Liver (tissue), 9 donors: ENCODE measurements around the gene OTOP3. TPM values are rescaled to one million over a fixed set of nuclear protein-coding genes. Genes with fewer than 3 reads are reported as not detected.

Experiments
- DNase-seq: peaks from one replicate; pipeline ENCODE4 v3.0.0-alpha.2; 2017; ENCODE audit warnings: low spot score
- H3K27ac ChIP-seq, 2 donors: one replicate each; pipeline ENCODE4 v1.7.0; 2013; ENCODE audit warnings: inconsistent platforms in 2 of 2, low read length in 2 of 2, control low read depth in 1 of 2, low read depth in 1 of 2, mild to moderate bottlenecking in 1 of 2
- H3K27me3 ChIP-seq, 4 donors: one replicate each; pipeline versions ENCODE4 v1.6.1 to v1.7.0; 2013; ENCODE audit warnings: low read length in 3 of 4, inconsistent platforms in 1 of 4, mild to moderate bottlenecking in 1 of 4, moderate library complexity in 1 of 4; ENCODE audit not compliant: control insufficient read depth in 4 of 4, insufficient read depth in 4 of 4
- H3K36me3 ChIP-seq, 4 donors: one replicate each; pipeline versions ENCODE4 v1.6.1 to v1.7.0; 2013; ENCODE audit warnings: low read length in 3 of 4, mild to moderate bottlenecking in 3 of 4, low read depth in 1 of 4, moderate library complexity in 1 of 4; ENCODE audit not compliant: control insufficient read depth in 4 of 4, insufficient read depth in 3 of 4
- H3K4me1 ChIP-seq, 4 donors: one replicate each; pipeline versions ENCODE4 v1.6.1 to v1.7.0; 2013; ENCODE audit warnings: low read length in 3 of 4, mild to moderate bottlenecking in 3 of 4, moderate library complexity in 1 of 4; ENCODE audit not compliant: control insufficient read depth in 4 of 4, insufficient read depth in 4 of 4
- H3K4me3 ChIP-seq, 3 donors: one replicate each; pipeline versions ENCODE4 v1.6.1 to v1.7.0; 2013; ENCODE audit warnings: low read length in 3 of 3, control low read depth in 1 of 3, low read depth in 1 of 3, mild to moderate bottlenecking in 1 of 3
- H3K9ac ChIP-seq, 2 donors: one replicate each; pipeline ENCODE4 v1.7.0; 2013; ENCODE audit warnings: low read length in 2 of 2, mild to moderate bottlenecking in 2 of 2, moderate library complexity in 2 of 2, control low read depth in 1 of 2, low read depth in 1 of 2
- H3K9me3 ChIP-seq, 4 donors: one replicate each; pipeline versions ENCODE4 v1.6.1 to v1.7.0; 2013; ENCODE audit warnings: low read length in 3 of 4; ENCODE audit not compliant: control insufficient read depth in 4 of 4
- ATF3 ChIP-seq: IDR thresholded peaks from 2 replicates; pipeline ENCODE4 v1.6.1; 2016; ENCODE audit warnings: antibody characterized with exemption
- CTCF ChIP-seq: fragments of 150-350 bp; IDR thresholded peaks from 2 replicates; pipeline ENCODE4 v1.5.1; 2017; ENCODE audit warnings: improper control_type of control experiment, low read depth, low read length; ENCODE audit not compliant: missing input control
- FOXA2 ChIP-seq: IDR thresholded peaks from 2 replicates; pipeline ENCODE4 v1.6.1; 2016; ENCODE audit warnings: antibody characterized with exemption
- GABPA ChIP-seq, 2 donors: IDR thresholded peaks in 1 of 2; conservative IDR thresholded peaks in 1 of 2; 2 replicates each; pipeline ENCODE4 v1.6.1; 2016; ENCODE audit warnings: antibody characterized with exemption in 2 of 2, mild to moderate bottlenecking in 1 of 2, moderate library complexity in 1 of 2
- HNF4G ChIP-seq: IDR thresholded peaks from 2 replicates; pipeline ENCODE4 v1.6.1; 2016; ENCODE audit warnings: antibody characterized with exemption
- JUND ChIP-seq, 2 donors: IDR thresholded peaks; 2 replicates each; pipeline ENCODE4 v1.6.1; 2016; ENCODE audit warnings: antibody characterized with exemption in 2 of 2
- MAX ChIP-seq: IDR thresholded peaks from 2 replicates; pipeline ENCODE4 v1.6.1; 2016; ENCODE audit warnings: antibody characterized with exemption
- NR2F2 ChIP-seq: IDR thresholded peaks from 2 replicates; pipeline ENCODE4 v1.6.1; 2016; ENCODE audit warnings: antibody characterized with exemption
- RAD21 ChIP-seq, 2 donors: IDR thresholded peaks; 2 replicates each; pipeline ENCODE4 v1.6.1; 2016; ENCODE audit warnings: antibody characterized with exemption in 2 of 2, mild to moderate bottlenecking in 2 of 2
- REST ChIP-seq: IDR thresholded peaks from 2 replicates; pipeline ENCODE4 v1.6.1; 2016; ENCODE audit warnings: antibody characterized with exemption, mild to moderate bottlenecking
- RXRA ChIP-seq, 2 donors: IDR thresholded peaks; 2 replicates each; pipeline ENCODE4 v1.6.1; 2017 to 2018; ENCODE audit warnings: antibody characterized with exemption in 2 of 2, mild to moderate bottlenecking in 1 of 2
- SP1 ChIP-seq: IDR thresholded peaks from 2 replicates; pipeline ENCODE4 v1.6.1; 2018; ENCODE audit warnings: antibody characterized with exemption, mild to moderate bottlenecking
- TAF1 ChIP-seq: conservative IDR thresholded peaks from 2 replicates; pipeline ENCODE4 v1.6.1; 2016; ENCODE audit warnings: antibody characterized with exemption, mild to moderate bottlenecking
- YY1 ChIP-seq: IDR thresholded peaks from 2 replicates; pipeline ENCODE4 v1.6.1; 2016; ENCODE audit warnings: antibody characterized with exemption, mild to moderate bottlenecking
- ZBTB33 ChIP-seq: IDR thresholded peaks from 2 replicates; pipeline ENCODE4 v1.6.1; 2016; ENCODE audit warnings: antibody characterized with exemption
- WGBS: extraction: QIAGEN DNeasy Blood & Tissue Kit; methylation state at CpG from one replicate; pipeline ENCODE4 v1.1.7; 2013; 5-methylcytosine and 5-hydroxymethylcytosine counted together
- polyA plus RNA-seq, 2 donors: library from polyadenylated mRNA; stranded (reverse) in 1 of 2; unstranded in 1 of 2; fragments of 200-250 nt in 1 of 2; fragments of >200 nt in 1 of 2; fragmentation: Nextera tagmentation in 1 of 2; extraction: Ambion mirVana in 1 of 2; gene quantifications; one replicate each; pipeline versions ENCODE4 v1.2.1 to v1.2.3, GENCODE V29; 2013 to 2015
- total RNA-seq, 2 donors: library from RNA; depleted of rRNA; stranded (reverse); fragments of >200 nt; gene quantifications; one replicate each; pipeline ENCODE4 v1.2.3, GENCODE V29; 2014
- donor health status: healthy.
- donor health status: healthy.
- donor health status: healthy.
- donor health status: healthy.
- donor health status: healthy.

The OTOP3 gene
- total and polyA plus RNA-seq, 4 donors, result not detected

GRCh38 chr17:74947041-74947754 lies 11.5 kb downstream of the OTOP3 start:
- Histone ChIP-seq H3K27me3 (peaks cover 0 to 2% (median 0%) of the 10 kb centered on the region in 4 donors), H3K27ac (no peak overlapping the region), H3K36me3 (no peaks in the 10 kb centered on the region), H3K9ac (no peak overlapping the region), H3K4me1 (no peaks in the 10 kb centered on the region), H3K9me3 (no peaks in the 10 kb centered on the region), H3K4me3 (no peak overlapping the region)
- 94% methylated on average over 17 of the region's 17 CpGs for WGBS
- TF ChIP-seq TAF1 (no peak), GABPA (IDR thresholded peaks at IDR 0.05 in 1 of 2, conservative IDR thresholded peaks at IDR 0.05 in 1 of 2) (no peak), NR2F2 (no peak), MAX (no peak)
- DNase-seq, result no peak

- no peaks in the 10 kb centered on the region for H3K4me1 ChIP-seq
- TF ChIP-seq SP1 (no peak), JUND (IDR thresholded peaks at IDR 0.05) (no peak), REST (no peak)
- 69% methylated on average over 12 of the region's 12 CpGs for WGBS
- H3K9me3 ChIP-seq, result no peaks in the 10 kb centered on the region
- no peak overlapping the region for H3K9ac ChIP-seq
- H3K4me3 ChIP-seq, result no peak overlapping the region
- no peak for DNase-seq
- H3K27me3 ChIP-seq, result no peaks in the 10 kb centered on the region
- no peak overlapping the region for H3K27ac ChIP-seq
- no peaks in the 10 kb centered on the region for H3K36me3 ChIP-seq
Observed at GRCh38 chr17:74949455-74950115, 13.9 kb downstream of the OTOP3 start.

- Histone ChIP-seq H3K27ac (no peak overlapping the region), H3K4me3 (no peak overlapping the region), H3K36me3 (no peaks in the 10 kb centered on the region), H3K27me3 (no peaks in the 10 kb centered on the region), H3K9me3 (no peaks in the 10 kb centered on the region), H3K9ac (no peak overlapping the region), H3K4me1 (no peaks in the 10 kb centered on the region)
- no peak for DNase-seq
- WGBS, result 68% methylated on average over 8 of the region's 8 CpGs
- TF ChIP-seq FOXA2 (no peak), TAF1 (no peak), RXRA (IDR thresholded peaks at IDR 0.05) (no peak), YY1 (no peak), SP1 (no peak), REST (no peak), HNF4G (no peak), RAD21 (IDR thresholded peaks at IDR 0.05) (no peak), ZBTB33 (no peak), ATF3 (no peak), CTCF (no peak)
Observed at GRCh38 chr17:74950207-74950606, 14.5 kb downstream of the OTOP3 start.
